ENCODE results near the gene TRIM44. TPM values are rescaled to one million over a fixed set of nuclear protein-coding genes. Genes with fewer than 3 reads are reported as not detected.

Gene TRIM44
- polyA plus RNA-seq, 2 of the 4 experiments (the other 2 are of a cell fraction): 19.3 to 70.4 TPM

DNA sequence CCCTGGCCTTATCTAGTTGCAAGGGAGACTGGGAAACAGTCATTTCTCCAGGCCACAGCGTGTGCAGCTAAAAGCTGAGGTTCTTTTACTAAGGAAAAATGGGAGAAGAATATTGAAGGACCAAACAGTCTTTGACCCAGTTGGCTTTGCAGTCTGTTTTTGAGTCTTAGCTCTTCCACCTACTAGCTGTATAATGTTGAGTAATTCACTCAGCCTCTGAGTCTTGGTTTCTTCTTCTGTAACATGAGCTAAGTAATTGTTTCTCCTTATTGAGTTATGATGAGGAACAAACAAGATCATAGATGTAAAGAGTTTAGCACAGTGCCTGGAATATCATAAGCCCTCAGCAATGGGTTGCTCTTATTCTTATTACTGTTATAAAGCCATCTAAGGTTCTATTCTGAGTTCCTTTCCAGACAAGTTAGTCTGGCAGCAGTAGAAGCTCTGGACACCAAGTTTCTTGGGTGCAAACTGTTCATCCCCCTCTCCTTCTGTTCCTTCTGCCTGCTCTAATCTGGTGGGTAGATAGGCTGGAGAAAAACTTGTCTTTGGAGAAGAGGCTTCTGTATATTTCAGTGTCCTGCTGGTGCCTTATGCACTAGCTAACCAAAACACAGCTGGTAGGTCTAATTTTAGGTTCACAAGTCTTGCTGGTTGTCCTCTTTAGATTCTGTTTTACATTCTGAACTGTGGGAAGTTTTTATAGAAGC is 13.5 kb downstream of the TRIM44 start:
- no peak overlapping the region for H3K4me2 ChIP-seq
- no peak for ATAC-seq
- WGBS (ENCODE audit: missing lambda C conversion rate): 93% methylated on average over 1 of the region's 1 CpG
- FAIRE-seq: no peak
- no peaks in the 10 kb centered on the region for H3K4me1 ChIP-seq
- ChIA-PET CTCF (interaction anchor here (0.6 to 2.1 kb wide), 3 partner anchors 13 to 456 kb away, joined by 3 to 9 read pairs (median 4); partner anchors contain the start of gene TRIM44), POLR2A (no interaction called here)
- no peak overlapping the region for H3K4me3 ChIP-seq
- TF ChIP-seq FOSL2 (IDR thresholded peaks at IDR 0.05) (no peak), FOSL2 (CRISPR knock-in tag; IDR thresholded peaks at IDR 0.05) (no peak), ESRRA (IDR thresholded peaks at IDR 0.05; ENCODE audit: borderline replicate concordance, low read length) (no peak), FOSB (CRISPR knock-in tag; IDR thresholded peaks at IDR 0.05) (no peak), CEBPB (IDR thresholded peaks at IDR 0.05) (no peak), POLR2A (IDR thresholded peaks at IDR 0.05; ENCODE audit: low read length) (no peak), RCOR1 (IDR thresholded peaks at IDR 0.05; ENCODE audit: low read depth, low read length) (no peak)
- no peak for DNase-seq (ENCODE audit: low read depth in 1 of 2, low spot score in 1 of 2)
- H3K27ac ChIP-seq: no peak overlapping the region
- no peaks in the 10 kb centered on the region for H3K9me3 ChIP-seq

DNA sequence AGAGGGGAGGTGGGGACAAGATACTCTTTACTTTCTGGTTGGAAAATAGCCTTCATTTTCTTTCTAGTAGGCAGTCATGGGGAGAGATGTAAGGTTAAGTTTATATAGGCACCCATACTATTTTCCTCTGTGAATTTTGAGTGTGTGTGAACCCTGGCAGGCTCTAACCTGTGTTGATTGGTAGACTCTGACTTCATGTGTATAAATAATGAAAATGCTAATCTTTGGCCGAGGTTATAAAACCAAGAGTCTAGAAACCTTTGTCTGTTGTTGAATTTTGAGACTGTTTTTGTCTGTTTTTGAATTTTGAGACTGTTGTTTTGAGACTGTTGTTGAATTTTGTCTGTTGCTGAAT is 14.0 kb downstream of the TRIM44 start:
- ChIA-PET POLR2A (no interaction called here), CTCF (interaction anchor here (1.3 to 2.1 kb wide), 2 partner anchors 145 to 455 kb away, joined by 4 to 9 read pairs; no protein-coding TSS in a partner anchor)
- no peaks in the 10 kb centered on the region for H3K9me3 ChIP-seq
- DNase-seq (ENCODE audit: low read depth in 1 of 2, low spot score in 1 of 2) (no peak), FAIRE-seq (no peak), ATAC-seq (no peak)
- H3K4me1 ChIP-seq: no peaks in the 10 kb centered on the region
- H3K4me2 ChIP-seq: no peak overlapping the region
- no peak overlapping the region for H3K4me3 ChIP-seq
- TF ChIP-seq SREBF2 (IDR thresholded peaks at IDR 0.05) (no peak), RFX5 (IDR thresholded peaks at IDR 0.05) (no peak), FOXS1 (CRISPR knock-in tag; IDR thresholded peaks at IDR 0.05) (no peak), HEYL (CRISPR knock-in tag; IDR thresholded peaks at IDR 0.05) (no peak), CHD4 (IDR thresholded peaks at IDR 0.05; ENCODE audit: borderline replicate concordance) (no peak), TP53 (CRISPR knock-in tag; IDR thresholded peaks at IDR 0.05) (no peak), ZFP36 (IDR thresholded peaks at IDR 0.05; ENCODE audit: borderline replicate concordance, partially characterized antibody) (no peak), CBX8 (IDR thresholded peaks at IDR 0.05) (no peak)
- no peak overlapping the region for H3K27ac ChIP-seq
- WGBS (ENCODE audit: missing lambda C conversion rate): 86% methylated on average over 1 of the region's 1 CpG

DNA sequence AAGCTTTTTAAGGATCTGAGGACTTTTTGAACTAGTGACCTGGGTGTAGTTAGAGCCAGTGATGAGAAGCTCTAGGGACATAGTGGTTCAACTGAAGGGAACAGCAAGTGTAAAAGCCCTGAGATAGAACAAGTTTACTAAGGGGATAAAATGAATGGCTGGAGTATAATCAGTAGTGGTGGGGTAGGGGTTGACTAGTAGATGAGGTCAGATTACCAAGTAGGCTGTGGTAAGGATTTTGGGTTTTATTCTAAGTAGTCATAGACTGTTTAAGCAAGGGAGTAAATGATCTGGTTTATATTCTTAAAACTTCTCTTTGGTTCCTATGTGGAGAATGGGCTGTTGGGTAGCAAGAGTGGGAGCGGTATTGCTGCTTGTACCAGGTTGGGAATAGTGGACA is 15.3 kb downstream of the TRIM44 start:
- WGBS (ENCODE audit: missing lambda C conversion rate): 96% methylated on average over 1 of the region's 1 CpG

DNA sequence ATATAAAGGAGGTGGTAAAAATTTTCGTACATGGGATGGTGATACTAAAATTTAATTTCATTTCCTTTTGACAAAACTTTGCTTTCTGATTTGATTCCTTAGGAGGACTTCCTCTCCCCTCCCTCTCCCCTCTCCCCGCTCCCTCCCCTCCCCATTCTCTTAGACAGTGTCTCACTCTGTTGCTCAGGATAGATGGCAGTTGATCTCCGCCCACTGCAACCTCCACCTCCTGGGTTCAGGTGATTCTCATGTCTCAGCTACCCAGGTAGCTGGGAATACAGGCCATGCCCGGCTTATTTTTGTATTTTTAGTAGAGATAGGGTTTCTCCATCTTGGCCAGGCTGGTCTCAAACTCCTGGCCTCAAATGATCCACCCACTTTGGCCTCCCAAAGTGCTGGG is 15.9 kb downstream of the TRIM44 start:
- CTCF ChIA-PET: interaction anchor here (1.0 kb wide), 1 partner anchor 16 kb away, joined by 3 read pairs; the partner anchor contains the start of gene TRIM44
- WGBS (ENCODE audit: missing lambda C conversion rate): over 99% methylated on average over 4 of the region's 4 CpGs
- no peaks in the 10 kb centered on the region for H3K9me3 ChIP-seq
- no peak for DNase-seq (ENCODE audit: low read depth in 1 of 2, low spot score in 1 of 2)
- POLR2A ChIA-PET: no interaction called here
- no peak for FAIRE-seq
- no peak for ATAC-seq
- H3K4me2 ChIP-seq: no peak overlapping the region
- H3K4me3 ChIP-seq: no peak overlapping the region
- no peak overlapping the region for H3K27ac ChIP-seq
- peaks cover 8% of the 10 kb centered on the region; the same call in 2 of the 3 replicates for H3K4me1 ChIP-seq
- TF ChIP-seq NPAS2 (CRISPR knock-in tag; IDR thresholded peaks at IDR 0.05; ENCODE audit: borderline replicate concordance) (no peak), RNF2 (IDR thresholded peaks at IDR 0.05; ENCODE audit: borderline replicate concordance, low read depth) (no peak), HOXB5 (CRISPR knock-in tag; IDR thresholded peaks at IDR 0.05) (no peak), EHMT2 (IDR thresholded peaks at IDR 0.05; ENCODE audit: low read depth) (no peak), EHF (CRISPR knock-in tag; IDR thresholded peaks at IDR 0.05) (no peak), ZNF302 (CRISPR knock-in tag; IDR thresholded peaks at IDR 0.05) (no peak), CBX8 (IDR thresholded peaks at IDR 0.05) (no peak)
- TF ChIP-seq, protein P1, sequence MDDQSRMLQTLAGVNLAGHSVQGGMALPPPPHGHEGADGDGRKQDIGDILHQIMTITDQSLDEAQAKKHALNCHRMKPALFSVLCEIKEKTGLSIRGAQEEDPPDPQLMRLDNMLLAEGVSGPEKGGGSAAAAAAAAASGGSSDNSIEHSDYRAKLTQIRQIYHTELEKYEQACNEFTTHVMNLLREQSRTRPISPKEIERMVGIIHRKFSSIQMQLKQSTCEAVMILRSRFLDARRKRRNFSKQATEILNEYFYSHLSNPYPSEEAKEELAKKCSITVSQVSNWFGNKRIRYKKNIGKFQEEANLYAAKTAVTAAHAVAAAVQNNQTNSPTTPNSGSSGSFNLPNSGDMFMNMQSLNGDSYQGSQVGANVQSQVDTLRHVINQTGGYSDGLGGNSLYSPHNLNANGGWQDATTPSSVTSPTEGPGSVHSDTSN (IDR thresholded peaks at IDR 0.05): no peak
- TF ChIP-seq, protein P2, sequence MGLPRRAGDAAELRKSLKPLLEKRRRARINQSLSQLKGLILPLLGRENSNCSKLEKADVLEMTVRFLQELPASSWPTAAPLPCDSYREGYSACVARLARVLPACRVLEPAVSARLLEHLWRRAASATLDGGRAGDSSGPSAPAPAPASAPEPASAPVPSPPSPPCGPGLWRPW (IDR thresholded peaks at IDR 0.05): no peak
- TF ChIP-seq, protein P3, sequence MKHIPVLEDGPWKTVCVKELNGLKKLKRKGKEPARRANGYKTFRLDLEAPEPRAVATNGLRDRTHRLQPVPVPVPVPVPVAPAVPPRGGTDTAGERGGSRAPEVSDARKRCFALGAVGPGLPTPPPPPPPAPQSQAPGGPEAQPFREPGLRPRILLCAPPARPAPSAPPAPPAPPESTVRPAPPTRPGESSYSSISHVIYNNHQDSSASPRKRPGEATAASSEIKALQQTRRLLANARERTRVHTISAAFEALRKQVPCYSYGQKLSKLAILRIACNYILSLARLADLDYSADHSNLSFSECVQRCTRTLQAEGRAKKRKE (CRISPR knock-in tag; IDR thresholded peaks at IDR 0.05; ENCODE audit: low read depth): no peak

More for the DNA sequence above, 15.3 kb downstream of the TRIM44 start:
- FAIRE-seq: no peak
- ATAC-seq: no peak
- peaks cover 8% of the 10 kb centered on the region; the same call in 2 of the 3 replicates for H3K4me1 ChIP-seq
- TF ChIP-seq, protein P4, sequence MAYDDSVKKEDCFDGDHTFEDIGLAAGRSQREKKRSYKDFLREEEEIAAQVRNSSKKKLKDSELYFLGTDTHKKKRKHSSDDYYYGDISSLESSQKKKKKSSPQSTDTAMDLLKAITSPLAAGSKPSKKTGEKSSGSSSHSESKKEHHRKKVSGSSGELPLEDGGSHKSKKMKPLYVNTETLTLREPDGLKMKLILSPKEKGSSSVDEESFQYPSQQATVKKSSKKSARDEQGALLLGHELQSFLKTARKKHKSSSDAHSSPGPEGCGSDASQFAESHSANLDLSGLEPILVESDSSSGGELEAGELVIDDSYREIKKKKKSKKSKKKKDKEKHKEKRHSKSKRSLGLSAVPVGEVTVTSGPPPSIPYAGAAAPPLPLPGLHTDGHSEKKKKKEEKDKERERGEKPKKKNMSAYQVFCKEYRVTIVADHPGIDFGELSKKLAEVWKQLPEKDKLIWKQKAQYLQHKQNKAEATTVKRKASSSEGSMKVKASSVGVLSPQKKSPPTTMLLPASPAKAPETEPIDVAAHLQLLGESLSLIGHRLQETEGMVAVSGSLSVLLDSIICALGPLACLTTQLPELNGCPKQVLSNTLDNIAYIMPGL (CRISPR knock-in tag; IDR thresholded peaks at IDR 0.05; ENCODE audit: borderline replicate concordance): no peak
- TF ChIP-seq, protein P5, sequence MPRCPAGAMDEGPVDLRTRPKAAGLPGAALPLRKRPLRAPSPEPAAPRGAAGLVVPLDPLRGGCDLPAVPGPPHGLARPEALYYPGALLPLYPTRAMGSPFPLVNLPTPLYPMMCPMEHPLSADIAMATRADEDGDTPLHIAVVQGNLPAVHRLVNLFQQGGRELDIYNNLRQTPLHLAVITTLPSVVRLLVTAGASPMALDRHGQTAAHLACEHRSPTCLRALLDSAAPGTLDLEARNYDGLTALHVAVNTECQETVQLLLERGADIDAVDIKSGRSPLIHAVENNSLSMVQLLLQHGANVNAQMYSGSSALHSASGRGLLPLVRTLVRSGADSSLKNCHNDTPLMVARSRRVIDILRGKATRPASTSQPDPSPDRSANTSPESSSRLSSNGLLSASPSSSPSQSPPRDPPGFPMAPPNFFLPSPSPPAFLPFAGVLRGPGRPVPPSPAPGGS (IDR thresholded peaks at IDR 0.05): no peak
- H3K4me2 ChIP-seq: no peak overlapping the region
- no peaks in the 10 kb centered on the region for H3K9me3 ChIP-seq
- no peak overlapping the region for H3K4me3 ChIP-seq
- CTCF ChIA-PET: no interaction called here
- no peak overlapping the region for H3K27ac ChIP-seq
- no peak for DNase-seq (ENCODE audit: low read depth in 1 of 2, low spot score in 1 of 2)
- POLR2A ChIA-PET: no interaction called here

Measured in A549 (cell line).